GM23338 (cell line): ENCODE measurements around the gene WWOX.

ENCODE experiments used
- CREB1 ChIP-seq: fragments of 250-450 bp; sonication (Bioruptor Pico); IDR thresholded peaks from 2 replicates; pipeline ENCODE4 v1.5.0; 2020; ENCODE audit warnings: low read depth, mild to moderate bottlenecking, moderate library complexity
- CTCF ChIP-seq, 2 experiments: fragments of 200-600 bp in 1 of 2; sonication (generic) in 1 of 2; conservative IDR thresholded peaks; 2 replicates each; pipeline versions ENCODE4 v1.5.1 to v1.6.1; 2016 to 2017; ENCODE audit warnings: antibody characterized with exemption in 2 of 2, low read depth in 2 of 2, mild to moderate bottlenecking in 2 of 2, moderate library complexity in 1 of 2
- ETS1 ChIP-seq: IDR thresholded peaks from 2 replicates; pipeline ENCODE4 v1.6.1; 2016; ENCODE audit warnings: antibody characterized with exemption
- EZH2 ChIP-seq: fragments of 200-600 bp; sonication (generic); IDR thresholded peaks from one replicate; pipeline ENCODE4 v1.8.0; 2017; ENCODE audit warnings: antibody characterized with exemption, mild to moderate bottlenecking, low read depth; ENCODE audit not compliant: unreplicated experiment
- EZH2phosphoT487 ChIP-seq: fragments of 200-600 bp; sonication (generic); IDR thresholded peaks from one replicate; pipeline ENCODE4 v1.8.1; 2018; ENCODE audit warnings: antibody characterized with exemption; ENCODE audit not compliant: unreplicated experiment
- JUNB ChIP-seq: IDR thresholded peaks from one replicate; pipeline ENCODE4 v1.6.1; 2016; ENCODE audit warnings: antibody characterized with exemption; ENCODE audit not compliant: unreplicated experiment
- POLR2AphosphoS5 ChIP-seq: IDR thresholded peaks from 2 replicates; pipeline ENCODE4 v1.6.1; 2016; ENCODE audit warnings: antibody characterized with exemption, low read depth
- REST ChIP-seq: IDR thresholded peaks from one replicate; pipeline ENCODE4 v1.6.1; 2018; ENCODE audit warnings: antibody characterized with exemption; ENCODE audit not compliant: unreplicated experiment
- STAT1 ChIP-seq: IDR thresholded peaks from one replicate; pipeline ENCODE4 v1.6.1; 2016; ENCODE audit warnings: antibody characterized with exemption; ENCODE audit not compliant: unreplicated experiment

- no peak for TF ChIP-seq CTCF (conservative IDR thresholded peaks at IDR 0.05; ENCODE audit: low read depth in 2 of 2)
- TF ChIP-seq POLR2AphosphoS5, result no peak
- TF ChIP-seq EZH2, result no peak
- TF ChIP-seq STAT1, result no peak
- no peak for TF ChIP-seq EZH2phosphoT487
- TF ChIP-seq REST, result no peak
- TF ChIP-seq ETS1, result no peak
- TF ChIP-seq JUNB, result no peak
- TF ChIP-seq CREB1 (CRISPR knock-in tag), result no peak
These were observed 721 bp upstream of the WWOX start for GRCh38 chr16:78098595-78099270.
